K562 (cell line): ENCODE measurements around the gene USP1. TPM values are rescaled to one million over a fixed set of nuclear protein-coding genes. Genes with fewer than 3 reads are reported as not detected.

Experiments used
- ATAC-seq: fragments of 200-7000 bp; cut with Tn5 transposase; 3 replicates; pipeline ENCODE4 v1.9.1; 2020; ENCODE audit warnings: moderate library complexity
- BruUV-seq: library from RNA; stranded (reverse); fragments of 400-500 nt; replicated peaks from 2 replicates; lab custom pipeline; 2021; lab: Mats Ljungman, UMichigan
- CTCF ChIA-PET: fragments of 300-600 bp; formaldehyde crosslinking; extraction: SDS; loops from one replicate; lab custom pipeline; 2021; ENCODE audit warnings: low intra/inter-chr PET ratio; lab: Yijun Ruan, JAX
- POLR2A ChIA-PET: fragments of 300-600, 350-650 bp; sonication (Branson Sonifier 250); formaldehyde crosslinking; extraction: SDS; loops from one replicate; lab custom pipeline; 2021; ENCODE audit warnings: antibody characterized with exemption, inconsistent platforms; lab: Yijun Ruan, JAX
- DNase-seq, 4 experiments: peaks; one replicate each; pipeline versions ENCODE4 v3.0.0 to v3.0.0-alpha.2; 2011 to 2018; ENCODE audit warnings: low spot score in 3 of 4, mixed read lengths in 3 of 4; ENCODE audit errors: extremely low read depth in 1 of 4
- FAIRE-seq: peaks from 2 replicates; lab custom pipeline; 2011; peaks lifted over from hg19 to GRCh38; lab: Jason Lieb, UNC
- H2AFZ ChIP-seq: 2 replicates; pipeline ENCODE4 v1.6.0; 2011; ENCODE audit warnings: low read depth, low read length, control low read depth, inconsistent platforms
- H3K27ac ChIP-seq: fragments of 200-600 bp; 3 replicates; pipeline ENCODE4 v1.8.0; 2011; ENCODE audit warnings: low read depth, mild to moderate bottlenecking, control low read depth, inconsistent platforms, low read length, moderate library complexity, mixed read lengths; ENCODE audit errors: extremely low read depth
- H3K27me3 ChIP-seq, 2 experiments: fragments of 300-600 bp in 1 of 2; 2 replicates in 1 of 2; 3 replicates in 1 of 2; pipeline versions ENCODE4 v1.6.0 to v1.8.0; 2011; ENCODE audit warnings: inconsistent platforms in 2 of 2, low read length in 2 of 2, mild to moderate bottlenecking in 1 of 2, mixed read lengths in 1 of 2, moderate library complexity in 1 of 2; ENCODE audit not compliant: control insufficient read depth in 2 of 2, insufficient read depth in 2 of 2
- H3K36me3 ChIP-seq: fragments of 300-600 bp; 3 replicates; pipeline ENCODE4 v1.8.0; 2011; ENCODE audit warnings: mild to moderate bottlenecking, low read length, inconsistent platforms; ENCODE audit not compliant: control insufficient read depth, insufficient read depth
- H3K4me1 ChIP-seq, 2 experiments: fragments of 200-600 bp in 1 of 2; replicated peaks in 1 of 2; 2 replicates in 1 of 2; 3 replicates in 1 of 2; pipeline versions ENCODE4 v1.5.1 to v1.8.0; 2011; ENCODE audit warnings: inconsistent platforms in 2 of 2, low read length in 2 of 2, mild to moderate bottlenecking in 1 of 2, mixed read lengths in 1 of 2, moderate library complexity in 1 of 2; ENCODE audit not compliant: control insufficient read depth in 2 of 2, insufficient read depth in 2 of 2
- H3K4me2 ChIP-seq: 2 replicates; pipeline ENCODE4 v1.6.1; 2011; ENCODE audit warnings: low read length, control low read depth, inconsistent platforms, mixed read lengths; ENCODE audit not compliant: insufficient read depth
- H3K4me3 ChIP-seq: fragments of 200-600 bp; sonication (generic), shearing (Covaris generic); 2 replicates; pipeline ENCODE4 v1.5.1; 2016; ENCODE audit warnings: control low read depth, inconsistent platforms
- H3K79me2 ChIP-seq: fragments of 200-600 bp; 3 replicates; pipeline ENCODE4 v1.8.0; 2011; ENCODE audit warnings: low read length, inconsistent platforms; ENCODE audit not compliant: control insufficient read depth, insufficient read depth
- H3K9ac ChIP-seq, 2 experiments: 2 replicates each; pipeline versions ENCODE4 v1.6.0 to v1.6.1; 2011; ENCODE audit warnings: low read depth in 2 of 2, low read length in 2 of 2, control low read depth in 1 of 2, inconsistent platforms in 1 of 2, mild to moderate bottlenecking in 1 of 2, mixed read lengths in 1 of 2; ENCODE audit not compliant: insufficient read depth in 1 of 2
- H3K9me1 ChIP-seq: one replicate; pipeline ENCODE4 v1.6.0; 2011; ENCODE audit warnings: inconsistent platforms, mild to moderate bottlenecking, low read length, moderate library complexity; ENCODE audit not compliant: control insufficient read depth, insufficient read depth
- H3K9me3 ChIP-seq: replicated peaks from 2 replicates; pipeline ENCODE4 v1.5.1; 2011; ENCODE audit warnings: low read depth, low read length, inconsistent platforms; ENCODE audit not compliant: control insufficient read depth, insufficient read depth
- H4K20me1 ChIP-seq: replicated peaks from 2 replicates; pipeline ENCODE4 v1.6.1; 2011; ENCODE audit warnings: low read length, inconsistent platforms, mixed read lengths; ENCODE audit not compliant: control insufficient read depth, insufficient read depth
- MAFF ChIP-seq: IDR thresholded peaks from 2 replicates; pipeline ENCODE4 v1.6.1; 2012; ENCODE audit warnings: low read length, improper control_type of control experiment
- MCM5 ChIP-seq: fragments of 450-650 bp; IDR thresholded peaks from 2 replicates; pipeline ENCODE4 v1.6.1; 2016; ENCODE audit warnings: low read depth
- MEF2D ChIP-seq: conservative IDR thresholded peaks from 2 replicates; pipeline ENCODE4 v1.6.1; 2016; ENCODE audit warnings: low read depth, missing genetic modification characterization, missing compliant biosample characterization
- SREBF2 ChIP-seq: sonication (generic); formaldehyde crosslinking; IDR thresholded peaks from 2 replicates; pipeline ENCODE4 v1.4.0; 2020; ENCODE audit warnings: mild to moderate bottlenecking, missing genetic modification reagents
- WGBS: fragments of 100-300 bp; shearing (Covaris generic); methylation state at CpG from one replicate; pipeline ENCODE4 v1.1.6; 2016; ENCODE audit warnings: low coverage, mixed read lengths; ENCODE audit not compliant: insufficient coverage; ENCODE audit errors: missing lambda C conversion rate; 5-methylcytosine and 5-hydroxymethylcytosine counted together
- in situ Hi-C: fragments of 300-500 bp; cut with MboI; formaldehyde crosslinking; loops from 4 replicates; pipeline ENCODE4 v1.15.0; 2018; ENCODE audit warnings: inconsistent platforms, mixed read lengths
- intact Hi-C: fragments of 100-400 bp; cut with micrococcal nuclease; formaldehyde crosslinking; loops from 2 replicates; pipeline ENCODE4 v1.14.2; 2022
- polyA plus RNA-seq, 8 experiments: library from polyadenylated mRNA; depleted of rRNA in 4 of 8; stranded (reverse) in 5 of 8; unstranded in 3 of 8; fragments of >200 nt; fragmentation: Nextera tagmentation in 2 of 8; fragmentation: Illumina TruSeq in 1 of 8; extraction: Ambion mirVana in 2 of 8; extraction: Trizol in 1 of 8; gene quantifications; 2 replicates each; pipeline versions ENCODE4 v1.2.1 to v1.2.3, GENCODE V29; 2011 to 2014; ENCODE audit warnings: inconsistent platforms in 1 of 8, missing spikeins in 1 of 8
- total RNA-seq, 7 experiments: library from RNA; depleted of rRNA in 6 of 7; stranded (reverse); fragments of >200 nt in 6 of 7; fragmentation: Illumina TruSeq in 2 of 7; extraction: Trizol in 2 of 7; gene quantifications; 2 replicates each; pipeline versions ENCODE4 v1.2.1 to v1.2.3, GENCODE V29; 2011 to 2021; ENCODE audit warnings: low replicate concordance in 1 of 7
- TF ChIP-seq, protein P1 (sequence below): sonication (generic); formaldehyde crosslinking; IDR thresholded peaks from 2 replicates; pipeline ENCODE4 v1.8.1; 2022; ENCODE audit warnings: missing genetic modification reagents
- TF ChIP-seq, protein P2 (sequence below): fragments of 150-350 bp; conservative IDR thresholded peaks from 2 replicates; pipeline ENCODE4 v1.6.1; 2014; ENCODE audit warnings: low read length

Gene USP1
- total and polyA plus RNA-seq, 9 of the 15 experiments (the other 6 are each of a cell fraction or from before 2014, with no cell fraction given), result 27.3 to 87.9 (median 51.7) TPM

DNA sequence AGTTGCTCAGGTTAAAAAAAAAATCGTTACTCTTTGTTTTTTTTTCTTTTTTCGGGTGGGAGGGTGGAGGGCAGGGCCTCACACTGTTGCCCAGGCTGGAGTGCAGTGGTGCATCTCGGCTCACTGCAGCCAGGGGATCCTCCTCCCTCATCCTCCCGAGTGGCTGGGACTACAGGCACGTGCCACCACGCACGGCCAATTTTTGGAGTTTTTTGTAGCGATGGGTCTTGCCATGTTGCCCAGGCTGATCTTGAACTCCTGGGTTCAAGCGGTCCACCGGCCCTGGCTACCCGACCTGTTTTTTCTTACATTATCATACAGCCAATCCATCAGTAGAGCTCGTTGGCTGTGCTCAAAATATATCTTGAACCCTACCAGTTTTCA lies 2.2 kb upstream of the USP1 start:
- in situ Hi-C loops (no loop called here), intact Hi-C loops (loop anchor here (5.0 kb wide), 1 partner anchor 1382 kb away; no protein-coding TSS in a partner anchor)
- Histone ChIP-seq H3K27me3 (peaks cover 0 to 5% of the 10 kb centered on the region in 2 experiments; a peak in 1 of 5 replicates), H3K36me3 (no peaks in the 10 kb centered on the region), H3K4me2 (no peak overlapping the region), H3K9me1 (no peaks in the 10 kb centered on the region), H3K27ac (no peak overlapping the region), H3K79me2 (peaks cover 35% of the 10 kb centered on the region), H3K9me3 (no peaks in the 10 kb centered on the region), H4K20me1 (peaks cover 6% of the 10 kb centered on the region; the same call in 1 of the 2 replicates), H3K4me1 (peaks cover 2 to 17% of the 10 kb centered on the region in 2 experiments; a peak in 4 of 5 replicates), H2AFZ (no peak overlapping the region), H3K9ac (no peak overlapping the region), H3K4me3 (no peak overlapping the region)
- DNase-seq (no peak), ATAC-seq (no peak), FAIRE-seq (no peak)
- WGBS, result 91% methylated on average over 12 of the region's 12 CpGs
- BruUV-seq, result no TSS peak
- TF ChIP-seq, protein P1, sequence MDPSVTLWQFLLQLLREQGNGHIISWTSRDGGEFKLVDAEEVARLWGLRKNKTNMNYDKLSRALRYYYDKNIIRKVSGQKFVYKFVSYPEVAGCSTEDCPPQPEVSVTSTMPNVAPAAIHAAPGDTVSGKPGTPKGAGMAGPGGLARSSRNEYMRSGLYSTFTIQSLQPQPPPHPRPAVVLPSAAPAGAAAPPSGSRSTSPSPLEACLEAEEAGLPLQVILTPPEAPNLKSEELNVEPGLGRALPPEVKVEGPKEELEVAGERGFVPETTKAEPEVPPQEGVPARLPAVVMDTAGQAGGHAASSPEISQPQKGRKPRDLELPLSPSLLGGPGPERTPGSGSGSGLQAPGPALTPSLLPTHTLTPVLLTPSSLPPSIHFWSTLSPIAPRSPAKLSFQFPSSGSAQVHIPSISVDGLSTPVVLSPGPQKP, result no peak
- TF ChIP-seq MEF2D (tag), result no peak
- TF ChIP-seq, protein P2, sequence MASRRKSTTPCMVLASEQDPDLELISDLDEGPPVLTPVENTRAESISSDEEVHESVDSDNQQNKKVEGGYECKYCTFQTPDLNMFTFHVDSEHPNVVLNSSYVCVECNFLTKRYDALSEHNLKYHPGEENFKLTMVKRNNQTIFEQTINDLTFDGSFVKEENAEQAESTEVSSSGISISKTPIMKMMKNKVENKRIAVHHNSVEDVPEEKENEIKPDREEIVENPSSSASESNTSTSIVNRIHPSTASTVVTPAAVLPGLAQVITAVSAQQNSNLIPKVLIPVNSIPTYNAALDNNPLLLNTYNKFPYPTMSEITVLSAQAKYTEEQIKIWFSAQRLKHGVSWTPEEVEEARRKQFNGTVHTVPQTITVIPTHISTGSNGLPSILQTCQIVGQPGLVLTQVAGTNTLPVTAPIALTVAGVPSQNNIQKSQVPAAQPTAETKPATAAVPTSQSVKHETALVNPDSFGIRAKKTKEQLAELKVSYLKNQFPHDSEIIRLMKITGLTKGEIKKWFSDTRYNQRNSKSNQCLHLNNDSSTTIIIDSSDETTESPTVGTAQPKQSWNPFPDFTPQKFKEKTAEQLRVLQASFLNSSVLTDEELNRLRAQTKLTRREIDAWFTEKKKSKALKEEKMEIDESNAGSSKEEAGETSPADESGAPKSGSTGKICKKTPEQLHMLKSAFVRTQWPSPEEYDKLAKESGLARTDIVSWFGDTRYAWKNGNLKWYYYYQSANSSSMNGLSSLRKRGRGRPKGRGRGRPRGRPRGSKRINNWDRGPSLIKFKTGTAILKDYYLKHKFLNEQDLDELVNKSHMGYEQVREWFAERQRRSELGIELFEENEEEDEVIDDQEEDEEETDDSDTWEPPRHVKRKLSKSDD, result no peak
- no peak for TF ChIP-seq MCM5
- TF ChIP-seq SREBF2 (CRISPR knock-in tag), result no peak
- no peak for TF ChIP-seq MAFF
- ChIA-PET CTCF (no interaction called here), POLR2A (no interaction called here)
